HG02981 (cell line): ENCODE results near the gene XIST.
"Not testable (repeated sequence)": the region's sequence is repeated elsewhere in the genome, so short reads cannot be mapped to it uniquely, and the experiment has no call there.

ENCODE experiments used
- ATAC-seq: cut with Tn5 transposase; IDR thresholded peaks from one replicate; pipeline ENCODE4 v1.9.1; 2021; ENCODE audit warnings: mild to moderate bottlenecking, moderate library complexity; ENCODE audit not compliant: unreplicated experiment

Gene XIST

GRCh38 chrX:73852467-73852866, at the start of gene XIST:
TSS of gene XIST (minus strand) at chrX:73852714.
- no peak for ATAC-seq

- not testable (repeated sequence) for ATAC-seq
Observed at GRCh38 chrX:73898315-73898714, 45.8 kb upstream of the XIST start.

- not testable (repeated sequence) for ATAC-seq
Observed at GRCh38 chrX:73892515-73893090, 40.1 kb upstream of the XIST start.

- not testable (repeated sequence) for ATAC-seq
Observed at GRCh38 chrX:73882260-73882659, 29.7 kb upstream of the XIST start.

- no peak for ATAC-seq
Observed at GRCh38 chrX:73877687-73878086, 25.2 kb upstream of the XIST start.

- ATAC-seq: no peak
Observed at GRCh38 chrX:73876911-73877310, 24.4 kb upstream of the XIST start.

GRCh38 chrX:73868916-73869315, 16.4 kb upstream of the XIST start:
- ATAC-seq: no peak

- no peak for ATAC-seq
Observed at GRCh38 chrX:73867144-73867543, 14.6 kb upstream of the XIST start.

- no peak for ATAC-seq
Observed at GRCh38 chrX:73863852-73864251, 11.3 kb upstream of the XIST start.

GRCh38 chrX:73863268-73863667, 10.8 kb upstream of the XIST start:
- ATAC-seq: no peak

GRCh38 chrX:73859622-73860021, 7.1 kb upstream of the XIST start:
- ATAC-seq: no peak

- ATAC-seq: no peak
Observed at GRCh38 chrX:73855546-73855945, 3.0 kb upstream of the XIST start.

- ATAC-seq: no peak
Observed at GRCh38 chrX:73852022-73852421, 492 bp downstream of the XIST start.

- no peak for ATAC-seq
Observed at GRCh38 chrX:73851014-73852009, 1.2 kb downstream of the XIST start.

- ATAC-seq: no peak
Observed at GRCh38 chrX:73850124-73851013, 2.1 kb downstream of the XIST start.

GRCh38 chrX:73849073-73849472, 3.4 kb downstream of the XIST start:
- ATAC-seq: no peak

- no peak for ATAC-seq
Observed at GRCh38 chrX:73847991-73848390, 4.5 kb downstream of the XIST start.

GRCh38 chrX:73847100-73847499, 5.4 kb downstream of the XIST start:
- no peak for ATAC-seq

- ATAC-seq: no peak
Observed at GRCh38 chrX:73842541-73843234, 9.8 kb downstream of the XIST start.

- no peak for ATAC-seq
Observed at GRCh38 chrX:73841337-73841736, 11.2 kb downstream of the XIST start.
